Measurements from ENCODE around the gene ZNF526.

The ZNF526 gene

DNA sequence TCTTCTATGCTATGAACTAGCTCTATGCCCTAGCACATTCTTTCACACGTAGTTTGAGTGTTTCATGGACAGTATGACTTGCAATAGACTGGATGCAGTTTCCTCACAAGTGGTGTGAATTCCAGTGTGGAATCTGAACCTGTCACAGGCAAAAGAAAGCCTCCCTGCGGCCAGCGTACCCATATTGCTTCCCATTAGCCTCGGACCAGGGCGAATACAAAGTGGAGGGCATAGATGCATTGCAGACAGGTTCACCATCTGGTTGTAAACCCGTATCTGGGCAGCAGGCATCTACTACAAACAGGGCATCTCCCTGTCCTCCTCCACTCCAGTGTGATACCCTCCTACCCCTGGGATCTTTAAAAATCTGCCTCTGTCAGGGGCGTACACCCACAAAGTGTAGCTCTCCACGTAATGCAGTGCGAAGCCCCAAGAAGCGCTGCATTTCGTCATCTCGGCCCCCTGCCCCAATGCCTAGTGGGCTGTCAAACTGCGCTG lies 47.6 kb downstream of the ZNF526 start:
- TF ChIP-seq ZFX (IDR thresholded peaks at IDR 0.05): no peak
- TF ChIP-seq, protein P1, sequence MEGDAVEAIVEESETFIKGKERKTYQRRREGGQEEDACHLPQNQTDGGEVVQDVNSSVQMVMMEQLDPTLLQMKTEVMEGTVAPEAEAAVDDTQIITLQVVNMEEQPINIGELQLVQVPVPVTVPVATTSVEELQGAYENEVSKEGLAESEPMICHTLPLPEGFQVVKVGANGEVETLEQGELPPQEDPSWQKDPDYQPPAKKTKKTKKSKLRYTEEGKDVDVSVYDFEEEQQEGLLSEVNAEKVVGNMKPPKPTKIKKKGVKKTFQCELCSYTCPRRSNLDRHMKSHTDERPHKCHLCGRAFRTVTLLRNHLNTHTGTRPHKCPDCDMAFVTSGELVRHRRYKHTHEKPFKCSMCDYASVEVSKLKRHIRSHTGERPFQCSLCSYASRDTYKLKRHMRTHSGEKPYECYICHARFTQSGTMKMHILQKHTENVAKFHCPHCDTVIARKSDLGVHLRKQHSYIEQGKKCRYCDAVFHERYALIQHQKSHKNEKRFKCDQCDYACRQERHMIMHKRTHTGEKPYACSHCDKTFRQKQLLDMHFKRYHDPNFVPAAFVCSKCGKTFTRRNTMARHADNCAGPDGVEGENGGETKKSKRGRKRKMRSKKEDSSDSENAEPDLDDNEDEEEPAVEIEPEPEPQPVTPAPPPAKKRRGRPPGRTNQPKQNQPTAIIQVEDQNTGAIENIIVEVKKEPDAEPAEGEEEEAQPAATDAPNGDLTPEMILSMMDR (conservative IDR thresholded peaks at IDR 0.05): no peak
- peak overlapping the region; percentile 89 for H3K27ac ChIP-seq

DNA sequence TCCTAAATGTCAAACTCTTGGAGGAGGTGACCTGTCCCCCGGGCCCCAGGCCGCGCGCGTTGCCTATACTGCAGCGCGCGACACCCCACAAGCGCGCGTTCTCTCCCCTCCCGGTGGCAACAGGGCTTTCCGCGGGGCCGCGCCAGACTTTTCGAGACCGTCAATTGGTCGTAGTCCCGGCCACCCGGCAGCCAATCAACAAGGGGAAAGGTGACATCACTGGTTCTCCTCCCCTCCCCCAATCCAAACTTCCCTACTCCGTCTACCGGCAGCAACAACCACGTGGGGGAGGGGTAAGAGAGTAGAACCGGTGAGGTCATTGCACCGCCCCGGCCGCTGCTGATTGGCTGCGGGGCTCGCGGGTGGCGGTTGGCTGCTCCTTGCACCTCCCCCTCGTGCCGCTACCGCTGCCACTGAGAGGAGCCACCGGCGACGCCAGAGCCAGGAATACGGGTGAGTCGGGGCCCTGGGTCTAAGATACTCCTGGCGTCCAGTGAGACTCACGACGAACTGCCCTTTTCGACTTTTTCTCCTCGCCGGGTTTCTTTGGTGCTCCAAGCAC lies 48.1 kb downstream of the ZNF526 start:
- TF ChIP-seq, protein P1 (conservative IDR thresholded peaks at IDR 0.05): no peak
- no peak for TF ChIP-seq ZFX (IDR thresholded peaks at IDR 0.05)
- H3K27ac ChIP-seq: peak overlapping the region; percentile 89

DNA sequence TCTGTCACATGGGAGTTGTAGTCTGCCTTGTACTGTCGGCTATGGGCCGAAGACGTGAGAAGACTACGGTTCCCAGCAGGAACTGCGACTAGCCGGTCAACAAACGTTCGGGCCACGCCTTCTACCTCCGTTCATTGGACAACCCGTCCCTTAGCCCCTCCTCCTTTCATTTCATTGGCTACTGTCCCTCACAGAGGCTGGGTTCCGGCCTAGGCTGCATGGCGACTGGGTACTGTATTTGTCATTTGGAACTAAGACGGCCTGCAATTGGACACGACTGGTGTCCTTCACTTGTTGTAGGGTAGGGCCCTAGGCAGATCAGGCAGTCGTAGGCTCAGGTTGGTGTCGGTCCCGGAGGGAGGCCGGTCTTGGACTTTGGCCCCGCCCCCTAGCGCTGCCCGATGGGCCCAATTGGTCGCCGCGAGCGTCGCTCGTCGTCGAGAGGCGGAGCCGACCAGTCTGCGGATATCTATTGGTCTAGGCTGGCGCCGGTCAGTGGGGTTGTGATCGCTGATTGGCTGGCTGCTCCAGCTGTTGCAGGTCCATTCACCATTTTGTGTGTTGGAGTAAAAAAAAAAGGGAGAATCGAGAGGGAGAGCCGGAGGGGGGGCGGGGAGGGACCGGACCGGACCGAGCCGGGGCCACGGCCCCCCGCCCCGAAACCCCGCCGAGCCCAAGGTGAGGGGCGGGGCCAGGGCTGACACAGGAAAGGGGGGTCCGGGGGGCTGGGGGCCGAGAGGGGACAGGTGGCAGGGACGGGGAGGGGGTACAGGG lies 48.8 kb downstream of the ZNF526 start, which contains the start of gene CIC:
Gene CIC, plus strand, starts transcription at position 549 of the 774 bp plus-strand sequence. CDS start 2,532 bp downstream, outside the sequence.
- peak within 1 kb of the TSS; percentile 89 for H3K27ac ChIP-seq
- no peak for TF ChIP-seq ZFX (IDR thresholded peaks at IDR 0.05)
- TF ChIP-seq, protein P1 (conservative IDR thresholded peaks at IDR 0.05): no peak

DNA sequence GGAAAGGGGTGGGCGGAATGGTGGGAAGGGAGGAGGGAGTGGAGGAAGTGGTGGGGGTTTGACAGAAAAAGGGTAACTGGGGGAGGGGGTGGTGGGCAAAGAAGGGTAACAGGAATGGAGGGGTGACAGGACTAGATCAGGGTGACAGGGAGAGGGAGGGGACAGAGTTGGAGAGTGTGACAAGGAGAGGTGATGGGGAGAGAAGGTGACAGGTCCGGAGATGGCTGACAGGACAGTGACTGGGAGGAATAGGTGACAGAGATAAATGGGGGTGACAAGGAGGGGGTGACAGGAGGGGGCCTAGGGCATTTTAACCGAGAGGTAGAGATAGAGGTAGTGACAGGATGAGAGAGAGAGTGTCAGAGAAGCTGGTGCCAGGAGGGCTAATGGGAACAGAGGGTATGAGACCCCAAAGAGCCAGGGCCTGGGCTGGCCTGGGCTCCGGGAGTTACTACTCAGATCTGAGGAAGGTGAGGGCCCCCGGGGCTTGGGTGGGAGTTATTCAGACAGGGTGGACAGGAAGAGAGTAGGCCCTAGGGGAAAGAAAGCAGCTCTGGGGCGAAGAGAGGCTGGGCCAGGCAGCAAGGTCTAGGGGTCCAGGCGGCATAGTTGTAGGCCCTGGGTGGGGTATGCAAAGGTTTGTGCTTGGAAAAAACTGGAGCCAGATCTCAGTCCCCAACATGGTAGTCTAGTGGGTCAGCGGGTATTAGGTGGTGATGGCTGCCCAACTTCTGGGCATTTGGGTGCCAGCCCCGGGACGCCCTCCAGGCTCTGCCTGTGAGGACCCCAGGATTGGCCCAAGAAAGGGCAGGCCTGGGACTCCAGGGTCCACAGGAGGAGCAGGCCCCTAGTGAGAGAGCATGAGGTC lies 49.6 kb downstream of the ZNF526 start:
- H3K27ac ChIP-seq: peak overlapping the region; percentile 89

DNA sequence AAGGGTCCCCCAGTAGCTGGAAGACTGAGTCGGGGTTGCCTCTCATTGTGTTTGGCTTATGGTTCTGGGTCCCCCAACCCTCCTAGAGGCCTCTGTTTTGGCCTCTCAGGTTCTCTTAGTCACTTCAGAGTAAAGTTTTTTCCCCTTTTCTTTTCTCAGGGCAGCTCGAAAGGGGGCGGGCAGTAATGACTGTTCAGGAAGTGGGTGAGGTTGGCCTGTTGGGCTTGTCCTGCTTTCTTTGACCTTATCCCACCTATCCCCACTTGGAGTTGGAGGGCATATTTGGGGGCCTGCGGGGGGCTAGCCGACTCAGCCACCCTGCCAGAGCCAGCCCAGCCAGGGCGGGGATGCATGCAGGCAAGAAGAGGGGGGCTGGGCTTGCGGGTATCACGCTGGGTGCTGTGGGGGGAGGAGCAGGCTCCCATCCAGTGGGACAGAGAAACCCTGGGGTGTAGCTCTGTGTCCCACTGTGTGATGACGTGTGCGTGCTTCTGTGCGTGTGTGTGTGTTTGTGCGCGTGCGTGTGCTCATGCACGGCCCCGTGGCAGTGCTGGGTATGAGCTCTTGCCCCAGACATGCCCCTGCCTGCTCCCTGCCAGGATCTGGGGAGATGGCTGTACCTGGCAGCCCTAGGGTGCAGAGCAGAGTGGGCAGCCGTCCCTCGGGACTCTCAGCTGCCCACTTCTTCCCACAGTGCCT lies 50.4 kb downstream of the ZNF526 start:
- no peak for TF ChIP-seq ZFX (IDR thresholded peaks at IDR 0.05)
- peak overlapping the region; percentile 89 for H3K27ac ChIP-seq

More for the DNA sequence above, 49.6 kb downstream of the ZNF526 start:
- TF ChIP-seq, protein P1 (conservative IDR thresholded peaks at IDR 0.05): no peak
- TF ChIP-seq ZFX (IDR thresholded peaks at IDR 0.05): no peak

DNA sequence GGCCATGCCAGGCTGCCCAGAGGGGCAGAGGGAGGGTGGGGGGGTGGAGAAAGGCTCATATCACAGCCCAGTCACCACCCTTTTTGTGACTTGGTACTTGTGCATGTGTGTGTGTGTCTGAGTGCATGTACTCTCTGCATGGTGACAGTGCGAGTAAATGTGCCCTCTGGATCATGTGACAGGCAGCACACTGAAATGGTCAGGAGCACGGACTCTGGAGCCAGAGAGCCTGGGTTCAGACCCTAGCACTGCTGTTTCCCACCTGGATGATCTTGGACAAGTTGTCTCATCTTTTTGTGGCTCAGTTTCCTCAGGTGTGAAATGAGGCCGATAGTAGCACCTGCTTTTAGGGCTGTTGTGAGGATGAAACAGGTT lies 50.9 kb downstream of the ZNF526 start:
- peak overlapping the region; percentile 89; the same call in 1 of the 2 replicates for H3K27ac ChIP-seq
- no peak for TF ChIP-seq ZFX (IDR thresholded peaks at IDR 0.05)
- TF ChIP-seq, protein P1 (conservative IDR thresholded peaks at IDR 0.05): no peak
